A673 (cell line): ENCODE data around the gene OVCA2.

Experiments used
- EZH2 ChIP-seq: fragments of 200-600 bp; sonication (generic); IDR thresholded peaks from 2 replicates; pipeline ENCODE4 v1.6.1; 2017; ENCODE audit warnings: borderline replicate concordance, low read depth, mild to moderate bottlenecking, mixed read lengths, antibody characterized with exemption, low read length; ENCODE audit not compliant: poor library complexity, severe bottlenecking
- TF ChIP-seq, protein P1 (sequence below): fragments of 300-800, 200-600 bp; sonication (generic); conservative IDR thresholded peaks from 2 replicates; pipeline ENCODE4 v1.5.1; 2017; ENCODE audit warnings: low read depth, mild to moderate bottlenecking, antibody characterized with exemption, low read length, moderate library complexity, mixed read lengths

DNA sequence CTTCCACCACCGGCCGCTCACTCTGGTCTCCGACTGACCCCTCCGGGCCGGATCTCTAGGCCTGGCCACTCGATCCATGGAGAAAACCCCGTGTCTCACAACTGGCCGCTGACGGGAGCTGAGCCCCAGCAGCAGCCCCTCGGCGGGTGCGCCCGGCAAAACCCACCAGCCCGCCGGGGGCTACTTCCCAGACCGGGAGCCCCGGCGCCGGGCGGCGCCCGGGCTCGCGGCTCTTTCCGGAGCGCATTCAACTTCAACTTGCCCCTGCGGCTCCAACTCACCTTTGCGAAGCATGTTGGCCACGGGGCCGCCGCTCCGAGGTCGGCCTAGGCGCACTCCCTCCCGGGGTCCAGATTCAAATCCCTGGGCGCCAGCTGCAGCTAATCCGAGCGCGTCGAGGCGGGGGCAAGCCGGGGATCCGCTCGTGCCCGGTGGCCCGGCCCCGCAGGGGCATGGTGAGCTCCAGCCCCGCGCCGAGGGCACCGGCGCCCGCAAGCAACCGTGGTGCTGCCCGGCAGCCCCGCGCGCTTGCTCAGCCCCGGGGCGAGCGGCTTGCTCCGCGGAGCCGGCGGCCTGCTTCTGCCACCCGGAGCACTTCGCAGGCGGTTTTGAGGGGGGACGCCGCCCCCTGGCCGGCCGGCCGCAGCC is 17.1 kb upstream of the OVCA2 start:
- TF ChIP-seq, protein P1, sequence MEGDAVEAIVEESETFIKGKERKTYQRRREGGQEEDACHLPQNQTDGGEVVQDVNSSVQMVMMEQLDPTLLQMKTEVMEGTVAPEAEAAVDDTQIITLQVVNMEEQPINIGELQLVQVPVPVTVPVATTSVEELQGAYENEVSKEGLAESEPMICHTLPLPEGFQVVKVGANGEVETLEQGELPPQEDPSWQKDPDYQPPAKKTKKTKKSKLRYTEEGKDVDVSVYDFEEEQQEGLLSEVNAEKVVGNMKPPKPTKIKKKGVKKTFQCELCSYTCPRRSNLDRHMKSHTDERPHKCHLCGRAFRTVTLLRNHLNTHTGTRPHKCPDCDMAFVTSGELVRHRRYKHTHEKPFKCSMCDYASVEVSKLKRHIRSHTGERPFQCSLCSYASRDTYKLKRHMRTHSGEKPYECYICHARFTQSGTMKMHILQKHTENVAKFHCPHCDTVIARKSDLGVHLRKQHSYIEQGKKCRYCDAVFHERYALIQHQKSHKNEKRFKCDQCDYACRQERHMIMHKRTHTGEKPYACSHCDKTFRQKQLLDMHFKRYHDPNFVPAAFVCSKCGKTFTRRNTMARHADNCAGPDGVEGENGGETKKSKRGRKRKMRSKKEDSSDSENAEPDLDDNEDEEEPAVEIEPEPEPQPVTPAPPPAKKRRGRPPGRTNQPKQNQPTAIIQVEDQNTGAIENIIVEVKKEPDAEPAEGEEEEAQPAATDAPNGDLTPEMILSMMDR = no peak
- no peak for TF ChIP-seq EZH2
